Astrocyte of the spinal cord (primary cell): ENCODE results near the gene ZFPM1.
A peak's percentile ranks its signal among the peaks of the same experiment; 100 is the strongest.

Experiments
- DNase-seq: peaks from one replicate; pipeline ENCODE4 v3.0.0; 2011; ENCODE audit warnings: low read depth, low spot score
- H3K4me3 ChIP-seq: 2 replicates; pipeline ENCODE4 v1.5.1; 2011; ENCODE audit warnings: low read depth, mild to moderate bottlenecking, low read length, moderate library complexity
- in situ Hi-C: cut with HindIII; loops from 2 replicates; pipeline ENCODE4 v1.10.0; 2017; ENCODE audit warnings: low sequenced_read_pairs
- TF ChIP-seq, protein P1 (sequence below): IDR thresholded peaks from 2 replicates; pipeline ENCODE4 v1.5.1; 2012; ENCODE audit warnings: low read depth, mild to moderate bottlenecking, low read length, inconsistent platforms

Gene ZFPM1

DNA sequence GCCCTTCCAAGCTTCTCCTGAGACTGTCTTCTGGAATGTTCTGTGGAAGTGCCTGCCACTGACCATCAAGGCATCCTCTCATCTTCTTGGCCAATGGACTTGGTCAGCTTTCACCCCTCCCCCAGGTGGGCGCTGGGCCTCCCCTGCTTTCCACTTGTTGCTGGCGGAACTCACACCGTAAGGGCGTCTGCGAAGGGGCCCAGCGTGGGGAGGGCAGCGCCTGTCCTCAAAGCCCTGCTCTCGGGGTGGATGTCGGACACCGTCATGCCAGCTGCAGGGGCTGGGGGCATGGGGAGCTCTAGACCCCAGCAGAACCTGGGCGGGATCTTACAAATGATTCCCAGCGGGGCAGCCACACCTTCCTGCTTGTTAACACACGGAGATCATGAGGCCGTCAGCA, 11.6 kb upstream of the ZFPM1 start:
- in situ Hi-C loops: no loop called here
- no peak for DNase-seq
- H3K4me3 ChIP-seq: no peak overlapping the region
- TF ChIP-seq, protein P1, sequence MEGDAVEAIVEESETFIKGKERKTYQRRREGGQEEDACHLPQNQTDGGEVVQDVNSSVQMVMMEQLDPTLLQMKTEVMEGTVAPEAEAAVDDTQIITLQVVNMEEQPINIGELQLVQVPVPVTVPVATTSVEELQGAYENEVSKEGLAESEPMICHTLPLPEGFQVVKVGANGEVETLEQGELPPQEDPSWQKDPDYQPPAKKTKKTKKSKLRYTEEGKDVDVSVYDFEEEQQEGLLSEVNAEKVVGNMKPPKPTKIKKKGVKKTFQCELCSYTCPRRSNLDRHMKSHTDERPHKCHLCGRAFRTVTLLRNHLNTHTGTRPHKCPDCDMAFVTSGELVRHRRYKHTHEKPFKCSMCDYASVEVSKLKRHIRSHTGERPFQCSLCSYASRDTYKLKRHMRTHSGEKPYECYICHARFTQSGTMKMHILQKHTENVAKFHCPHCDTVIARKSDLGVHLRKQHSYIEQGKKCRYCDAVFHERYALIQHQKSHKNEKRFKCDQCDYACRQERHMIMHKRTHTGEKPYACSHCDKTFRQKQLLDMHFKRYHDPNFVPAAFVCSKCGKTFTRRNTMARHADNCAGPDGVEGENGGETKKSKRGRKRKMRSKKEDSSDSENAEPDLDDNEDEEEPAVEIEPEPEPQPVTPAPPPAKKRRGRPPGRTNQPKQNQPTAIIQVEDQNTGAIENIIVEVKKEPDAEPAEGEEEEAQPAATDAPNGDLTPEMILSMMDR: no peak

DNA sequence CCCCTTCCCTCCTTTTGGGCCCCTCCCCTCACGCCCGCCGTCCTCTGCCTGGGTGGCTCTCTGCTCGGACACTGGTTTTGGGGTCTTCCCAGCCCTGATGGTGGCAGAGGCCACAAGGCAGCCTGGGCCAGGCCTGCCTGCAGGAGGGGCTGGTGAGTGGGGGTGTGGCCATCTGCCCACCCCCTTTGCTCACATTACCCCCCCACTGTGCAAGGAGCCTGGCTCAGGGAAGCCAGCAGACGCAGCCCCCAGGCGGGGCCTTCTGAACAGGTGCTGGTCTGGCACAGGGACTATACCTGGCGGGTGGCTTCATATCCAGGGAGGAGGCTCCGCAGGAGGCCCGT, 10.7 kb upstream of the ZFPM1 start:
- TF ChIP-seq, protein P1: no peak
- H3K4me3 ChIP-seq: no peak overlapping the region
- no peak for DNase-seq
- in situ Hi-C loops: no loop called here

DNA sequence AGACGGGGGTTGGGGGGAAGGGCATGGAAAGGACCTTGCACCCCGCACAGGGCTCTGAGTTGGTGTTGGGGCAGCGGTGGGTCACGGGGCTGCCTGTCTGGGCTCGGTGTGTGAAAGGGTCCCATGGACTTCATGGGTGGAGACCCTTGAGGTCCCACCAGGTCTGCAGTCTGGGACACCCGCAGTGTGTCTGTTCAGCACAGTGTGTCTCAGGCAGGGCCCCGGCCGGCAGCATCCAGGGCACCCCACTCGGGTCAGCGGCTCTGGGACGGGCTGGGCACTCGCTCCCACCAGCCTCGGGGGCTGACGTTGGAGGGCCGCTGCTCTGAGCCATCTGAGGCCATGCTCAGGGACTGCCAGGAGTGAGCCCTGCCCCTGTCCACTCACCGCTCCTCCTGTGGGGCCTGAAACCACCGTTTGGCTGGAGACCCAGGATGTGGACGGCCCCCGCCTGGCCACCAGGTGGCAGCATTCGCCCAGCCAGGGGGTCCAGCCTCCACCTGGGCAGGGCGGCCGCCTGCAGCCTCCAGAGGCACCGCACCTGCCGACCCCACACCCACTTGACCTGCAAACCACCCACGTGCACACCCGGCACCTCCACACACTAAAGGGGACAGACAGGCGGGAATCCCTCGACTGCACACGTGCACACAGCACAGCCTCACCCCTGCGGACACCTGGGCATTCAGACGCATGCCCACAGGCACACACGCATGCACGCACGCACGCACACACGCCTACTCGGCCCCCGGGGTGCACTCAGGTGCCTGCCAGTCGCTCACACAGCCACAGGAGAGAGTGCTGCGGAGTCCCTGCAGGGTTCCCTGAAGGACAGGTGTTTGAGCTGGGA, 10.1 kb upstream of the ZFPM1 start:
- TF ChIP-seq, protein P1: peak; percentile 90
- H3K4me3 ChIP-seq: no peak overlapping the region
- in situ Hi-C loops: no loop called here
- peak; percentile 55 for DNase-seq

DNA sequence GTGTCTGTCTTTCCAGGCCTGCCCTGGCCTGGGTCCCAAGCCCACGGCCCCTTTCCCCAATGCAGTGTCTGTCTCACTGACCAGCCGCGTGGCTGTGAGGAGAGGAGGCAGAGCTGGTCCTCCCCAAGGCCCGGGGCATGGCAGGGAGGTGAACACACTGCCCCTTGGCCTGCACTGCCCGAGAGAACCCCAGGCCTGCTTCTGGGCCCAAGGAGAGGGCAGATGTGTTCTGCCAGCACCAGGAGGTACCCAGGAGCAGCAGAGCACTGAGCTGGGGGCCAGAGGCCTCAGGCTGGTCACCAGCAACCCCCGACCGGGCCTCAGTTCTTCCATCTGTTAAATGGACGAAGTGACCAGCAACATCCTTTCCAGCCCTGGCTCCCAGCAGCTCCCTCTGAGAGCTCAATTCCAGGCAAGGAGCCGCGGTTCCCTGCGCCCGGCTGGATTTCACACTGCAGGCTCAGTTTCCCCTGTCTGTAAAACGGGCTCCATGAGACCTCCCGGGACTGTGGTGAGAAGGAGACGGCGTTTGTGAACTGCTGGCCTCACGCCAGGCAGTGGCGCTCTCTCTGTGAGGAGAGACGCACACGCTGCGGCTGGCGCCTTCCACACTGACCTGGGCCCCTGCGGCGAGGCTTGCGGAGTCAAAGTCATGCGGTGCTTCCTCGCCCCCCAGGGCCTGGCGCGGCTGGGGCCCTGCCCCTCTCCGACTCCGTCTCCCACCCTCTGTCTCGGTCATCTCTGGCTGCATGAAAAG, 8.1 kb upstream of the ZFPM1 start:
- H3K4me3 ChIP-seq: no peak overlapping the region
- DNase-seq: no peak
- TF ChIP-seq, protein P1: no peak
- in situ Hi-C loops: no loop called here

DNA sequence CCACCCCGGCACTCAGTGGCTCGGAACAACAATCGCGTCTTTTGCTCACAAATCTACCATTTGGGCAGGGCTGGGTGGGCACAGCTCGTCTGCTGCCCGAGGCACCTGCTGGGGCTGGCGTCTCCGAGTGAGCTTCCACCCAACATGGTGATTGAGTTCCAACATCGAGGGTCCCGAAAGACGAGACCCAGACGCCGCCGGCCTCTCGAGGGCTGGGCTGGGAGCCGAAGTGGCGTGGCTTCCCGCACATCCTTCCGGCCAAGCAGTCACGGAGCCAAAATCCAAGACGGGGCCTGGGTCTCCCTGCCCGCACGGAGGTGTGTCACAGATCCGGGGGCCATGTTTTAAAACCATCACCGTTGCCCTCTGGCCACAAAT, 7.5 kb upstream of the ZFPM1 start:
- TF ChIP-seq, protein P1: no peak
- no peak for DNase-seq
- in situ Hi-C loops: no loop called here
- H3K4me3 ChIP-seq: no peak overlapping the region

DNA sequence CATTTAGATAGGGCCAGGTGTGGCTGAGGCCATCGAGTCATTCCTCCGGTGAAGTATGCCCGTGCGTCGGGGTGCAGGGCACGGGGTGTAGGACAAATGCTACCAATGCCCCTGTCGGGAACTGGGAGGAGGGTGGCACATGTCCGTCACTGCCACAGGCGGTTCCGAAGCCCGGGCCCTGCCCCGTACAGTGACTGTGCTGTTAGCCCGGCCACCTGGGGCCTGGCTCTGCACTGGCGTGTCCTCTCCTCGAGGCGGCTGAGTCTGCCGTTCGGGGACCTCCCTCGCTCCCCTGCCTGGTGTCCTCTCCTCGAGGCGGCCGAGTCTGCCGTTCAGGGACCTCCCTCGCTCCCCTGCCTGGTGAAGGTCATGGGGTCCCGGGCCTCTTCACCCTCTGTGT, 7.0 kb upstream of the ZFPM1 start:
- no peak for DNase-seq
- TF ChIP-seq, protein P1: no peak
- no peak overlapping the region for H3K4me3 ChIP-seq
- in situ Hi-C loops: no loop called here
